Gastrocnemius medialis (tissue), 4 donors: Measurements from ENCODE around the gene RAB19. TPM values are rescaled to one million over a fixed set of nuclear protein-coding genes. Genes with fewer than 3 reads are reported as not detected.

Experiments
- ATAC-seq, 2 donors: fragments of 150-250 bp; one replicate each; pipeline ENCODE4 v1.9.1; 2016
- DNase-seq, 2 donors: peaks; one replicate each; pipeline ENCODE4 v3.0.0-alpha.2; 2019
- H3K27ac ChIP-seq, 4 donors: fragments of 200-600 bp; sonication (generic); 1 replicate in 1 of 4; 2 replicates in 3 of 4; pipeline ENCODE4 v1.5.1; 2016 to 2018; ENCODE audit warnings: mild to moderate bottlenecking in 2 of 4, moderate library complexity in 1 of 4
- H3K27me3 ChIP-seq, 3 donors: fragments of 200-600 bp; sonication (generic) in 2 of 3; 1 replicate in 1 of 3; 2 replicates in 2 of 3; pipeline versions ENCODE4 v1.5.1 to v1.6.0; 2016 to 2019; ENCODE audit warnings: mild to moderate bottlenecking in 1 of 3, moderate library complexity in 1 of 3
- H3K36me3 ChIP-seq, 2 donors: fragments of 200-600 bp; sonication (generic) in 1 of 2; one replicate each; pipeline ENCODE4 v1.5.1; 2017 to 2018
- H3K4me1 ChIP-seq, 2 donors: fragments of 200-600 bp; sonication (generic) in 1 of 2; one replicate each; pipeline ENCODE4 v1.5.1; 2016 to 2017; ENCODE audit warnings: mild to moderate bottlenecking in 2 of 2
- H3K4me3 ChIP-seq, 4 donors: fragments of 200-600 bp; sonication (generic) in 3 of 4; 1 replicate in 1 of 4; 2 replicates in 3 of 4; pipeline ENCODE4 v1.5.1; 2016 to 2019; ENCODE audit warnings: mild to moderate bottlenecking in 2 of 4
- H3K9me3 ChIP-seq, 3 donors: fragments of 200-600 bp; sonication (generic) in 2 of 3; 1 replicate in 1 of 3; 2 replicates in 2 of 3; pipeline ENCODE4 v1.5.1; 2016 to 2019
- CTCF ChIP-seq, 5 experiments: fragments of 450-650 bp in 3 of 5; fragments of 200-600 bp in 2 of 5; sonication (generic) in 2 of 5; IDR thresholded peaks in 4 of 5; conservative IDR thresholded peaks in 1 of 5; 1 replicate in 4 of 5; 2 replicates in 1 of 5; pipeline ENCODE4 v1.5.1; 2016 to 2019; ENCODE audit warnings: antibody characterized with exemption in 5 of 5, mild to moderate bottlenecking in 3 of 5, moderate library complexity in 3 of 5
- POLR2A ChIP-seq, 2 donors: fragments of 450-650 bp; IDR thresholded peaks; one replicate each; pipeline ENCODE4 v1.6.1; 2017; ENCODE audit warnings: antibody characterized with exemption in 2 of 2, mild to moderate bottlenecking in 2 of 2, moderate library complexity in 2 of 2
- in situ Hi-C, 4 donors: fragments of 200-750 bp; cut with MboI; loops; one replicate each; pipeline versions ENCODE4 v1.15.0 to v1.8.0; 2017; ENCODE audit warnings: low sequenced_read_pairs in 4 of 4
- intact Hi-C: fragments of 100-400 bp; cut with DNase I; formaldehyde crosslinking; loops from one replicate; pipeline ENCODE4 v1.15.1; 2023; ENCODE audit warnings: low total_unique reads
- total RNA-seq, 4 donors: library from RNA; depleted of rRNA; stranded (reverse); fragments of >200 nt; gene quantifications; one replicate each; pipeline versions ENCODE4 v1.1.0 to v1.2.3, GENCODE V29; 2016

Gene RAB19
- total RNA-seq, 4 donors from 2014 or later: not detected

- TF ChIP-seq POLR2A (IDR thresholded peaks at IDR 0.05) (no peak), CTCF (IDR thresholded peaks at IDR 0.05 in 4 of 5, conservative IDR thresholded peaks at IDR 0.05 in 1 of 5) (no peak)
- Histone ChIP-seq H3K27me3 (peaks cover 0 to 3% (median 0%) of the 10 kb centered on the region in 3 donors), H3K4me1 (no peaks in the 10 kb centered on the region), H3K9me3 (no peaks in the 10 kb centered on the region), H3K27ac (no peak overlapping the region), H3K36me3 (no peaks in the 10 kb centered on the region), H3K4me3 (no peak overlapping the region)
- ATAC-seq (no peak), DNase-seq (no peak)
- intact Hi-C loops: no loop called here
- in situ Hi-C loops: no loop called here
Measured at GRCh38 chr7:140418653-140419052, 14.8 kb downstream of the RAB19 start.

- ATAC-seq (no peak), DNase-seq (no peak)
- Histone ChIP-seq H3K4me3 (no peak overlapping the region), H3K27me3 (peaks cover 0 to 3% (median 0%) of the 10 kb centered on the region in 3 donors), H3K9me3 (no peaks in the 10 kb centered on the region), H3K27ac (no peak overlapping the region), H3K36me3 (no peaks in the 10 kb centered on the region), H3K4me1 (no peaks in the 10 kb centered on the region)
- in situ Hi-C loops: no loop called here
- no peak for TF ChIP-seq CTCF (IDR thresholded peaks at IDR 0.05 in 4 of 5, conservative IDR thresholded peaks at IDR 0.05 in 1 of 5)
- no peak for TF ChIP-seq POLR2A (IDR thresholded peaks at IDR 0.05)
- intact Hi-C loops: no loop called here
Measured at GRCh38 chr7:140421521-140421920, 17.7 kb downstream of the RAB19 start.

DNA sequence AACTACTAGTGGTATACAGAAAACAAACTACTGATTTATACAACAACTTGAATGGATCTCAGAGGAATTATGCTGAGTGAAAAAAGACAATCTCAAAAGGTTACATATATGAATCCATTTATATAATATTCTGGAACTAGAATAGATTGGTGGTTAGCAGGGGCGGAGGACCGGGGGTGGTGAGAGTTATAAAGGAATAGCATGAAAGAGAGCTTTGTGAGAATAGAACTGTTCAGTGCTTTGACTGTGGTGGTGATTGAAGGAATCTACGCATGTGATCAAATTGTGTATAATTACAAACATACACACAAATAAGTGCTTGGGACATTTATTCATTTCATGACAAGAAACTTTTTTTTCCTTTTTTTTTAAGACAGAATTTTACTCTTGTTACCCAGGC lies 19.6 kb downstream of the RAB19 start:
- Histone ChIP-seq H3K9me3 (no peaks in the 10 kb centered on the region), H3K27me3 (peaks cover 0 to 3% (median 0%) of the 10 kb centered on the region in 3 donors), H3K27ac (no peak overlapping the region), H3K36me3 (no peaks in the 10 kb centered on the region), H3K4me3 (no peak overlapping the region), H3K4me1 (no peaks in the 10 kb centered on the region)
- intact Hi-C loops: no loop called here
- no peak for DNase-seq
- ATAC-seq: no peak
- in situ Hi-C loops: no loop called here
- TF ChIP-seq POLR2A (IDR thresholded peaks at IDR 0.05) (no peak), CTCF (IDR thresholded peaks at IDR 0.05 in 4 of 5, conservative IDR thresholded peaks at IDR 0.05 in 1 of 5) (no peak)

DNA sequence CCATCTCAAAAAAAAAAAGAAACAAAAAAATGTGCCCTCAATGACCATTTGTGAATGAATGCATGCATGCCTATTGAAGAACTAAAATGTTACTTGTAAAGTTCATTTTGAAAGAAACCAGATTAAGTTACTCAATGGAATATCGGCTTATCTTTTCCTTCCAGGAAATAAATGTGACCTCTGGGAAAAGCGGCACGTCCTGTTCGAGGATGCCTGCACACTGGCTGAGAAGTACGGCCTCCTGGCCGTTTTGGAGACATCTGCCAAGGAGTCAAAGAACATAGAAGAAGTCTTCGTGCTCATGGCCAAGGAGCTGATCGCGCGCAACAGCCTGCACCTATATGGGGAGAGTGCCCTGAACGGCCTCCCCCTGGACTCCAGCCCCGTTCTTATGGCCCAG lies 21.9 kb downstream of the RAB19 start:
- TF ChIP-seq CTCF (IDR thresholded peaks at IDR 0.05 in 4 of 5, conservative IDR thresholded peaks at IDR 0.05 in 1 of 5) (no peak), POLR2A (IDR thresholded peaks at IDR 0.05) (no peak)
- Histone ChIP-seq H3K4me1 (no peaks in the 10 kb centered on the region), H3K9me3 (no peaks in the 10 kb centered on the region), H3K27me3 (peaks cover 0 to 3% (median 0%) of the 10 kb centered on the region in 3 donors), H3K4me3 (no peak overlapping the region), H3K27ac (no peak overlapping the region), H3K36me3 (no peaks in the 10 kb centered on the region)
- in situ Hi-C loops (no loop called here), intact Hi-C loops (no loop called here)
- DNase-seq (no peak), ATAC-seq (no peak)

DNA sequence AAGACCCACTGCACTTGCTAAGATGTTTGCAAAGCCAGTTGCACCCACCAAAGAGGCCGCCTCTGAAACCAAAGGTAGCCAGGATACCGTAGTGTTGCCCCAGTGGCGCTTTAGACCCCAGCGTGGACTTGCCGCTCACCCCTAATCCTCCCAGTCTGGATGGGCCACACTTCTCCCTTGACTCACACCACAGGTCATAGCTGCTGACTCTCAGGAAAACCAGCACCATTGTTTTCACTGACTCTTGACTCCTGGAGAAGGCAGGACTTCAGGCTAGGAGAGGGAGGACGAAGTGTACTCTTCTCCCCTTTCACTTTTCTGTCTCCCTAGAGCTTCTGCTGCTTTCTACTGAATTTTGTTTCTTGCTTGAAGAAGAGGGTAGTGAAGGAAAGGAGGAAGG lies 22.3 kb downstream of the RAB19 start:
- no peaks in the 10 kb centered on the region for H3K4me1 ChIP-seq
- no peak for ATAC-seq
- no peaks in the 10 kb centered on the region for H3K36me3 ChIP-seq
- no peak for DNase-seq
- H3K4me3 ChIP-seq: no peak overlapping the region
- H3K9me3 ChIP-seq: no peaks in the 10 kb centered on the region
- intact Hi-C loops (no loop called here), in situ Hi-C loops (no loop called here)
- TF ChIP-seq POLR2A (IDR thresholded peaks at IDR 0.05) (no peak), CTCF (IDR thresholded peaks at IDR 0.05 in 4 of 5, conservative IDR thresholded peaks at IDR 0.05 in 1 of 5) (no peak)
- H3K27ac ChIP-seq: no peak overlapping the region
- peaks cover 0 to 3% (median 0%) of the 10 kb centered on the region in 3 donors for H3K27me3 ChIP-seq
